ENCODE results near the gene GPHN.

- TF ChIP-seq, protein P1, sequence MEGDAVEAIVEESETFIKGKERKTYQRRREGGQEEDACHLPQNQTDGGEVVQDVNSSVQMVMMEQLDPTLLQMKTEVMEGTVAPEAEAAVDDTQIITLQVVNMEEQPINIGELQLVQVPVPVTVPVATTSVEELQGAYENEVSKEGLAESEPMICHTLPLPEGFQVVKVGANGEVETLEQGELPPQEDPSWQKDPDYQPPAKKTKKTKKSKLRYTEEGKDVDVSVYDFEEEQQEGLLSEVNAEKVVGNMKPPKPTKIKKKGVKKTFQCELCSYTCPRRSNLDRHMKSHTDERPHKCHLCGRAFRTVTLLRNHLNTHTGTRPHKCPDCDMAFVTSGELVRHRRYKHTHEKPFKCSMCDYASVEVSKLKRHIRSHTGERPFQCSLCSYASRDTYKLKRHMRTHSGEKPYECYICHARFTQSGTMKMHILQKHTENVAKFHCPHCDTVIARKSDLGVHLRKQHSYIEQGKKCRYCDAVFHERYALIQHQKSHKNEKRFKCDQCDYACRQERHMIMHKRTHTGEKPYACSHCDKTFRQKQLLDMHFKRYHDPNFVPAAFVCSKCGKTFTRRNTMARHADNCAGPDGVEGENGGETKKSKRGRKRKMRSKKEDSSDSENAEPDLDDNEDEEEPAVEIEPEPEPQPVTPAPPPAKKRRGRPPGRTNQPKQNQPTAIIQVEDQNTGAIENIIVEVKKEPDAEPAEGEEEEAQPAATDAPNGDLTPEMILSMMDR (conservative IDR thresholded peaks at IDR 0.05 in 1 of 2, IDR thresholded peaks at IDR 0.05 in 1 of 2; ENCODE audit: extremely low read depth in 1 of 2, insufficient read depth in 1 of 2, low read depth in 1 of 2, low read length in 2 of 2) = no peak
- TF ChIP-seq EZH2 (IDR thresholded peaks at IDR 0.05; ENCODE audit: borderline replicate concordance, low read length) = no peak
Measured at GRCh38 chr14:67170660-67171059, 662.7 kb downstream of the GPHN start.

Measured in mammary epithelial cell (primary cell).